Spinal cord (tissue), 10 donors: ENCODE data around the gene FLRT2. TPM values are rescaled to one million over a fixed set of nuclear protein-coding genes. Genes with fewer than 3 reads are reported as not detected.
A peak's percentile ranks its signal among the peaks of the same experiment; 100 is the strongest.

Experiments used
- DNase-seq, 6 donors: peaks; one replicate each; pipeline versions ENCODE4 v3.0.0 to v3.0.0-alpha.2; 2013 to 2015; ENCODE audit warnings: low spot score in 6 of 6, low read depth in 4 of 6
- H3K27ac ChIP-seq: one replicate; pipeline ENCODE4 v1.5.1; 2013; ENCODE audit warnings: low read depth, low read length, control low read depth
- H3K27me3 ChIP-seq: one replicate; pipeline ENCODE4 v1.6.1; 2013; ENCODE audit warnings: low read length; ENCODE audit not compliant: control insufficient read depth, insufficient read depth
- H3K36me3 ChIP-seq: one replicate; pipeline ENCODE4 v1.6.1; 2013; ENCODE audit warnings: low read length; ENCODE audit not compliant: control insufficient read depth, insufficient read depth
- H3K4me1 ChIP-seq: one replicate; pipeline ENCODE4 v1.6.1; 2013; ENCODE audit warnings: low read length; ENCODE audit not compliant: control insufficient read depth, insufficient read depth
- H3K4me3 ChIP-seq: one replicate; pipeline ENCODE4 v1.5.1; 2013; ENCODE audit warnings: low read depth, low read length, control low read depth
- H3K9me3 ChIP-seq: one replicate; pipeline ENCODE4 v1.6.1; 2013; ENCODE audit warnings: low read length; ENCODE audit not compliant: control insufficient read depth, insufficient read depth
- WGBS: methylation state at CpG from one replicate; pipeline ENCODE4 v1.1.5; 2013; ENCODE audit warnings: missing lambda C conversion rate; ENCODE audit not compliant: insufficient coverage; 5-methylcytosine and 5-hydroxymethylcytosine counted together
- polyA plus RNA-seq, 2 donors: library from polyadenylated mRNA; unstranded; fragments of 120-200 nt; gene quantifications; one replicate each; pipeline ENCODE4 v1.2.1, GENCODE V29; 2013; ENCODE audit not compliant: insufficient read length in 2 of 2
- total RNA-seq, 2 donors: library from RNA; depleted of rRNA in 1 of 2; stranded (reverse); fragments of 120-200 nt in 1 of 2; fragments of >200 nt in 1 of 2; gene quantifications; one replicate each; pipeline versions ENCODE4 v1.2.3 to v1.2.4, GENCODE V29; 2013 to 2014
- donor health status: healthy.

FLRT2 gene
- total and polyA plus RNA-seq, 4 donors: 60.2 to 215 (median 65.3) TPM

- H3K27me3 ChIP-seq: peaks cover 37% of the 10 kb centered on the region
- peak overlapping the region; percentile 89 for H3K27ac ChIP-seq
- DNase-seq: peak in 5 of 6 donors; percentile 27 to 84 (median 79)
- H3K4me1 ChIP-seq: peaks cover 38% of the 10 kb centered on the region
- peaks cover 3% of the 10 kb centered on the region for H3K36me3 ChIP-seq
- no peaks in the 10 kb centered on the region for H3K9me3 ChIP-seq
- WGBS: 0% methylated on average over 16 of the region's 29 CpGs
- peak overlapping the region; percentile 66 for H3K4me3 ChIP-seq
Measured at GRCh38 chr14:85528897-85529631, 880 bp upstream of the FLRT2 start.

- Histone ChIP-seq H3K27me3 (peaks cover 46% of the 10 kb centered on the region), H3K4me3 (peak overlapping the region; percentile 66), H3K9me3 (no peaks in the 10 kb centered on the region), H3K4me1 (peaks cover 39% of the 10 kb centered on the region), H3K36me3 (peaks cover 3% of the 10 kb centered on the region), H3K27ac (peak overlapping the region; percentile 89)
- DNase-seq: peak in 1 of 6 donors; percentile 50
- 5% methylated on average over 5 of the region's 7 CpGs for WGBS
Measured at GRCh38 chr14:85530626-85531025, 682 bp downstream of the FLRT2 start.

- Histone ChIP-seq H3K9me3 (no peaks in the 10 kb centered on the region), H3K27ac (peak overlapping the region; percentile 89), H3K27me3 (peaks cover 46% of the 10 kb centered on the region), H3K4me1 (peaks cover 39% of the 10 kb centered on the region), H3K36me3 (peaks cover 3% of the 10 kb centered on the region), H3K4me3 (peak overlapping the region; percentile 66)
- DNase-seq: peak in 4 of 6 donors; percentile 38 to 86 (median 70)
- WGBS: 0% methylated on average over 29 of the region's 29 CpGs
Measured at GRCh38 chr14:85531141-85531586, 1.2 kb downstream of the FLRT2 start.

DNA sequence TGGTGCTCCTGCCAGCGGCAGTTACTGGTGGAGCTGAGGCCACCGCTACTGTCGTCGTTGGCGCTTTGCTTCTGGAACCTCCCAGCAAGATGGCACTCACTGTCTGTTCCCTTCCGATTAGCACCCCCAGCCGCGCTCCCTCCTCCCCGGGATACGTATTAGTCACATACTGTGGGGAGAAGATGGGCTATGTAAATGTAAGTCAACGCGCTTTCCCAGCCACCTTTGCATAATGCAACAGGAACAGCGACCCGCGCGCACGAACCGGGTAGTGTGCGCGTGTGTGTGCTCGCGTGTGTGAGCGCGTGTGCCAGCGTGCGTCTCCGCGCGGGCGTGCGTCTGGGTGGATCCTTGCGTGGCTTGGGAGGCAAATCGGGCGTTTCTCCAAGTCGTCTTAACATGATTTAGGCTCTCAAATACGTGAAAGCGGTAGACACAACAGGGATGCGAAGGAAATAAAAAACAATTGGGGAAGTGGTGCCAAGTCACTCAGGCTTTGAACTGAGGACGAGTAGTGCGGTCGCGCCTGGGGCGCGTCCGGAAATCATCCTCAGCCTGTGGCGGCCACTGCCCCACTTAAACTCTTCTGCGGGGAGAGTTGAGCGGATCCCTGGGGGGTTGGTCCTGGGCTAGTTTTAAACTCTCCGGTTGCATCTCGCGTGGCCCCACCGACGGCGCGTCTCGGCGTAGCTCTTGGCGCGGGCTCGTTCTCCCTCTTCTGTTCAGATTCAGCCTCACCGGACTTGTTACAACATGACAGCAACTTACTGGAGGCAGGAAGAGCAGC is 1.8 kb downstream of the FLRT2 start:
- whole genome bisulfite sequencing: 0% methylated on average over 55 of the region's 61 CpGs
- Histone ChIP-seq H3K4me3 (peak overlapping the region; percentile 66), H3K27me3 (peaks cover 46% of the 10 kb centered on the region), H3K4me1 (peaks cover 39% of the 10 kb centered on the region), H3K9me3 (no peaks in the 10 kb centered on the region), H3K36me3 (peaks cover 3% of the 10 kb centered on the region), H3K27ac (peak overlapping the region; percentile 89)
- DNase-seq: peak in 5 of 6 donors; percentile 42 to 92 (median 79)

DNA sequence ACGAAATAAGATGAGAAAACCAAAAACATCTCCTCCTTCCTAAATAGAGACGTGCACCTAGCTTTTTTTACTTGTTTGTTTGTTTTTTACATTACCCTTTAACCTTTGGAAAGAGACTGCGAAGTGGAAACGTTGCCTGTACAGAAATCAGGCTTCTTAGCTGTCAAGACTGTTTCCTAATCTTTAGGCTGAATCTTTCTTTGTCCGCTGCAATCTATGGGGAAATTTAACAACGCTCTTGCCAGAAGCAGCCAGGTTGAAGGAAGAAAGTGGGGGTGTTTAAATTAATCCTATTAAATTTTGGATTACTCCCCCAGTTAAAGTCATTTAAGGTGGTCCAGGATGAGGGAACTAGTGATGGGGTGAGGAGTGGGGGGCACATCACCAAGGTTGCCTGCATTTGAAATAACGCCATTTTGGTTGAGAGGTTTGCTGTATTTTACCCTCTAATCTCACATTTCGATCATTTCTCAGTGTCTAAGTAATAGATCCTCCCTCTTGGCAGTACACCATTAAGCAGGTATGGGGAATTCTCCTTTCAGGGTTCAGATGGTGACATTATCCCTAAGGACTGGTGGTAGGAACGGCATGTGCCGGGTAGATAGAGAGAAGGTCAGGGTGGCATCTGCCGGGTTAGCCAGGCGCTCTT is 2.6 kb downstream of the FLRT2 start:
- Histone ChIP-seq H3K27ac (peak overlapping the region; percentile 89), H3K4me3 (peak overlapping the region; percentile 66), H3K9me3 (no peaks in the 10 kb centered on the region), H3K36me3 (peaks cover 3% of the 10 kb centered on the region), H3K27me3 (peaks cover 46% of the 10 kb centered on the region), H3K4me1 (peaks cover 39% of the 10 kb centered on the region)
- peak in 1 of 6 donors; percentile 70 for DNase-seq
- 1% methylated on average over 6 of the region's 12 CpGs for WGBS

DNA sequence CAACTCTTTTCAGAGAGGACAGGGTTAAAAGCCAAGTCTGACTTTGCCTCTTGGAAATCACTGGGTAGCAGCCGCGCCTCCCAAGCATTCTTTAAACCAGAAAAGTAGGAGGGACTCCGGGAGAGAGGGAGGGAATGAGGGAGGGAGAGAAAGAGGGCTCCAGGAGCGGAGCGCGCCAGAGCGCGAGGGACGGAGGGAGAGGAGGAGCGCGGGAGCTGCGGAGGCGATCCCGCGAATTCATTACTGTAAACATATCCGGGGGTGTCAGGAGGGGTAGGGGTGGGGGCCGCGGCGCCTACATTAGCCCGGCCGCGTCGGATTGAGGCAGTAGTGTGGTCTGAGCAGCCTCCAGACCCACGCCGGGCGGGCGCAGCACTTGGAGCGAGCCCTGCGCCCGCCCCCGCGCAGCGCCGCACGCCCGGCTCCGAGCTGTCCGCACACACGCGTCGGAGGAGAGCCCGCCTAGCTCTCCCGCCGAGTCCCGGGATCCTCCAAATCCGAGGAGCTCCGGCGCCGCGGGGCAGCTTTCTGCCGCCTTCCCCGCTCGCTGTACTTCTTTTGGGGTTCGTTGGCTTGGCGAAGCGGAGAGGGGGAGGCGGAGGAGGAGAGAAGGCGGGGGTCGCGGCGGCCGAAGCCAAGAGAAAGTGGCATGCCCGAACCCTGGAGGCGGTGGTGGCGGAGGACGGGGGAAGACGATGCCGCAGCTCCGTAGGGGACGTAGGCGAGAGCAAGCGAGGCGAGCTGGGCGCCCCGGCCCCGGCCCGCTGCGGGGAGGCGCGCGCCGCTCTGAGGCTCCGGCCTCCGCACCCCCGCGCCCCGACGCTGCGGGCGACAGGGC is 3.3 kb downstream of the FLRT2 start:
- Histone ChIP-seq H3K36me3 (peaks cover 3% of the 10 kb centered on the region), H3K9me3 (no peaks in the 10 kb centered on the region), H3K27me3 (peaks cover 46% of the 10 kb centered on the region), H3K4me1 (peaks cover 39% of the 10 kb centered on the region), H3K27ac (peak overlapping the region; percentile 89), H3K4me3 (peak overlapping the region; percentile 66)
- DNase-seq: peak in 4 of 6 donors; percentile 66 to 96 (median 86)
- WGBS: 0% methylated on average over 88 of the region's 90 CpGs

- WGBS: under 1% methylated on average over 27 of the region's 28 CpGs
Measured at GRCh38 chr14:85533861-85534291, 3.9 kb downstream of the FLRT2 start.

GRCh38 chr14:85534458-85535293 is 4.7 kb downstream of the FLRT2 start:
- peak in 4 of 6 donors; percentile 17 to 82 (median 64) for DNase-seq
- H3K4me1 ChIP-seq: peaks cover 30% of the 10 kb centered on the region
- H3K4me3 ChIP-seq: peak overlapping the region; percentile 66
- 1% methylated on average over 18 of the region's 28 CpGs for WGBS
- peaks cover 40% of the 10 kb centered on the region for H3K27me3 ChIP-seq
- H3K9me3 ChIP-seq: no peaks in the 10 kb centered on the region
- H3K36me3 ChIP-seq: peaks cover 3% of the 10 kb centered on the region
- H3K27ac ChIP-seq: peak overlapping the region; percentile 86

More at GRCh38 chr14:85533861-85534291, 3.9 kb downstream of the FLRT2 start:
- peak overlapping the region; percentile 66 for H3K4me3 ChIP-seq
- peaks cover 38% of the 10 kb centered on the region for H3K4me1 ChIP-seq
- H3K36me3 ChIP-seq: peaks cover 3% of the 10 kb centered on the region
- peak in 3 of 6 donors; percentile 19 to 64 (median 62) for DNase-seq
- peak overlapping the region; percentile 82 for H3K27ac ChIP-seq
- peaks cover 46% of the 10 kb centered on the region for H3K27me3 ChIP-seq
- no peaks in the 10 kb centered on the region for H3K9me3 ChIP-seq
